GM12878 (cell line): Measurements from ENCODE around the gene SIRPD. TPM values are rescaled to one million over a fixed set of nuclear protein-coding genes. Genes with fewer than 3 reads are reported as not detected.

Experiments
- CTCF ChIP-seq, 3 experiments: IDR thresholded peaks in 2 of 3; conservative IDR thresholded peaks in 1 of 3; 2 replicates each; pipeline ENCODE4 v1.5.1; 2011; ENCODE audit warnings: low read depth in 3 of 3, low read length in 3 of 3, mild to moderate bottlenecking in 3 of 3, control low read depth in 2 of 3, moderate library complexity in 2 of 3, inconsistent platforms in 1 of 3, mixed read lengths in 1 of 3; ENCODE audit not compliant: control insufficient read depth in 2 of 3, insufficient read depth in 1 of 3; ENCODE audit errors: extremely low read depth in 1 of 3
- CUX1 ChIP-seq: IDR thresholded peaks from 2 replicates; pipeline ENCODE4 v1.6.1; 2012; ENCODE audit warnings: improper control_type of control experiment, low read depth, low read length; ENCODE audit not compliant: insufficient replicate concordance
- GABPA ChIP-seq: IDR thresholded peaks from 2 replicates; pipeline ENCODE4 v1.6.1; 2014; ENCODE audit warnings: antibody characterized with exemption, low read depth, mild to moderate bottlenecking, inconsistent platforms
- KAT2A ChIP-seq: conservative IDR thresholded peaks from 2 replicates; pipeline ENCODE4 v1.6.1; 2011; ENCODE audit warnings: low read depth, low read length; ENCODE audit not compliant: control insufficient read depth
- LARP7 ChIP-seq: fragments of 450-650 bp; IDR thresholded peaks from 2 replicates; pipeline ENCODE4 v1.6.1; 2017; ENCODE audit warnings: mild to moderate bottlenecking
- MEF2A ChIP-seq: IDR thresholded peaks from 2 replicates; pipeline ENCODE4 v1.6.1; 2011; ENCODE audit warnings: low read depth, mild to moderate bottlenecking, low read length, moderate library complexity; ENCODE audit not compliant: insufficient read depth
- MTA3 ChIP-seq: IDR thresholded peaks from 2 replicates; pipeline ENCODE4 v1.6.1; 2012; ENCODE audit warnings: low read length, inconsistent platforms, borderline replicate concordance
- MYB ChIP-seq: fragments of 150-350 bp; IDR thresholded peaks from 2 replicates; pipeline ENCODE4 v1.6.1; 2014; ENCODE audit warnings: mild to moderate bottlenecking, low read depth, low read length, borderline replicate concordance
- NFXL1 ChIP-seq: fragments of 450-650 bp; IDR thresholded peaks from 2 replicates; pipeline ENCODE4 v1.6.1; 2017; ENCODE audit warnings: antibody characterized with exemption, mild to moderate bottlenecking, borderline replicate concordance
- POLR2AphosphoS5 ChIP-seq: IDR thresholded peaks from 2 replicates; pipeline ENCODE4 v1.6.1; 2011; ENCODE audit warnings: mild to moderate bottlenecking, low read length, inconsistent platforms
- SIX5 ChIP-seq: IDR thresholded peaks from 2 replicates; pipeline ENCODE4 v1.6.1; 2011; ENCODE audit warnings: mild to moderate bottlenecking, low read depth, low read length, moderate library complexity; ENCODE audit not compliant: severe bottlenecking
- ZNF24 ChIP-seq: fragments of 450-650 bp; IDR thresholded peaks from 2 replicates; pipeline ENCODE4 v1.6.1; 2017; ENCODE audit warnings: antibody characterized with exemption, mild to moderate bottlenecking
- ZNF592 ChIP-seq: fragments of 450-650 bp; IDR thresholded peaks from 2 replicates; pipeline ENCODE4 v1.6.1; 2017; ENCODE audit warnings: mild to moderate bottlenecking, moderate library complexity
- polyA plus RNA-seq, 11 experiments: library from polyadenylated mRNA; depleted of rRNA in 4 of 11; unstranded in 6 of 11; stranded (reverse) in 5 of 11; fragments of >200 nt; fragmentation: Nextera tagmentation in 4 of 11; fragmentation: Illumina TruSeq in 1 of 11; extraction: Ambion mirVana in 4 of 11; extraction: Trizol in 1 of 11; gene quantifications; 1 replicate in 1 of 11; 2 replicates in 10 of 11; pipeline versions ENCODE4 v1.2.1 to v1.2.3, GENCODE V29; 2011 to 2016; ENCODE audit warnings: inconsistent platforms in 2 of 11, missing spikeins in 2 of 11, low read depth in 1 of 11
- total RNA-seq, 4 experiments: library from RNA; depleted of rRNA in 3 of 4; stranded (reverse); fragments of >200 nt in 3 of 4; fragmentation: Illumina TruSeq in 1 of 4; extraction: Trizol in 1 of 4; gene quantifications; 2 replicates each; pipeline versions ENCODE4 v1.2.1 to v1.2.3, GENCODE V29; 2013 to 2021
- TF ChIP-seq, protein P1 (sequence below): IDR thresholded peaks from 2 replicates; pipeline ENCODE4 v1.6.1; 2011; ENCODE audit warnings: low read depth, low read length, improper control_type of control experiment, borderline replicate concordance

The SIRPD gene
- total and polyA plus RNA-seq, 10 of the 15 experiments (the other 5 are each of a cell fraction or from before 2014, with no cell fraction given), result 0.10 to 1.6 (median 0.88) TPM

DNA sequence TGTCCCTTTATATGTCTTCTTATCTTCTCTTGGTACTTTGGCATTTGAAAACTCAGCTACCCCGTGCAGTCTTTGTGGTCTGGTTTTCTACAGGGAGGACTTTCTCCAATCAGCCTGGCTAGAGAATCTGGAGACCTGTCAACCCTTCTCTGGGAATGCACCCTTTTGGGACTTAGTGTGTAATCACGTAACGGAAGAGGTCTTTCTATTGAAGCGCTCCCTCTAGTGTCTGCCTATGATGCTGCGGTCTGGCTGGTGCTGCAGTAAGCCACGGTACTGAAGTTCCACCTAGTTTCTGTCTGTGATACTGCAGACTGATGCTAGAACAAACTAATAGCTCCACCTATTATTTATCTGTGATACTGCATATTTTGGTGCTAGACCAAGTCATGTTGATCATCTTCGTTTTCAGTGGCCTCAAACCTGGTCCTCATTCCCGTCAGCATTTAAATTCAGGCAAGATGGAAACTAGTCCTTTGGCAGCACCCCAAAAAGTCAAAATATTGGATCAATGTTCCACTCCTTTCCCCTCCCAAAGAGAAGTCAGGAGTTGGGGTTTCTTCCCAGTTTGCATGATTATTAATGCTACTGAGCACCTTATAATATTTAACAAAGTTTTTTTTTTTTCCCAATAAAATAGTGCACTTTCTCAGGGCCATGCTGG, 53.8 kb downstream of the SIRPD start (continued):
- TF ChIP-seq GABPA, result no peak
- peak; percentile 83; the same call in 1 of the 2 replicates for TF ChIP-seq ZNF592
- no peak for TF ChIP-seq MTA3
- no peak for TF ChIP-seq POLR2AphosphoS5
- peak; percentile 98 to 100 (median 100); a peak in 5 of 6 replicates for TF ChIP-seq CTCF (IDR thresholded peaks at IDR 0.05 in 2 of 3, conservative IDR thresholded peaks at IDR 0.05 in 1 of 3; ENCODE audit: control insufficient read depth in 2 of 3, extremely low read depth in 1 of 3, insufficient read depth in 1 of 3, low read depth in 3 of 3, low read length in 3 of 3)
- TF ChIP-seq, protein P1, sequence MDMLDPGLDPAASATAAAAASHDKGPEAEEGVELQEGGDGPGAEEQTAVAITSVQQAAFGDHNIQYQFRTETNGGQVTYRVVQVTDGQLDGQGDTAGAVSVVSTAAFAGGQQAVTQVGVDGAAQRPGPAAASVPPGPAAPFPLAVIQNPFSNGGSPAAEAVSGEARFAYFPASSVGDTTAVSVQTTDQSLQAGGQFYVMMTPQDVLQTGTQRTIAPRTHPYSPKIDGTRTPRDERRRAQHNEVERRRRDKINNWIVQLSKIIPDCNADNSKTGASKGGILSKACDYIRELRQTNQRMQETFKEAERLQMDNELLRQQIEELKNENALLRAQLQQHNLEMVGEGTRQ, result no peak
- TF ChIP-seq MYB, result no peak
- TF ChIP-seq KAT2A, result no peak
- TF ChIP-seq SIX5, result no peak
- no peak; the same call in 1 of the 2 replicates for TF ChIP-seq LARP7
- peak; percentile 35; the same call in 1 of the 2 replicates for TF ChIP-seq ZNF24
- TF ChIP-seq MEF2A, result no peak
- no peak for TF ChIP-seq CUX1
- no peak for TF ChIP-seq NFXL1
